GM19468 (cell line): ENCODE data around the gene PSMG3.
"Not testable (repeated sequence)": the region's sequence is repeated elsewhere in the genome, so short reads cannot be mapped to it uniquely, and the experiment has no call there.

Experiments used
- ATAC-seq: cut with Tn5 transposase; IDR thresholded peaks from one replicate; pipeline ENCODE4 v1.9.1; 2021; ENCODE audit warnings: mild to moderate bottlenecking, moderate library complexity, moderate number of reproducible peaks; ENCODE audit not compliant: unreplicated experiment; ENCODE audit errors: extremely low read depth

PSMG3 gene

DNA sequence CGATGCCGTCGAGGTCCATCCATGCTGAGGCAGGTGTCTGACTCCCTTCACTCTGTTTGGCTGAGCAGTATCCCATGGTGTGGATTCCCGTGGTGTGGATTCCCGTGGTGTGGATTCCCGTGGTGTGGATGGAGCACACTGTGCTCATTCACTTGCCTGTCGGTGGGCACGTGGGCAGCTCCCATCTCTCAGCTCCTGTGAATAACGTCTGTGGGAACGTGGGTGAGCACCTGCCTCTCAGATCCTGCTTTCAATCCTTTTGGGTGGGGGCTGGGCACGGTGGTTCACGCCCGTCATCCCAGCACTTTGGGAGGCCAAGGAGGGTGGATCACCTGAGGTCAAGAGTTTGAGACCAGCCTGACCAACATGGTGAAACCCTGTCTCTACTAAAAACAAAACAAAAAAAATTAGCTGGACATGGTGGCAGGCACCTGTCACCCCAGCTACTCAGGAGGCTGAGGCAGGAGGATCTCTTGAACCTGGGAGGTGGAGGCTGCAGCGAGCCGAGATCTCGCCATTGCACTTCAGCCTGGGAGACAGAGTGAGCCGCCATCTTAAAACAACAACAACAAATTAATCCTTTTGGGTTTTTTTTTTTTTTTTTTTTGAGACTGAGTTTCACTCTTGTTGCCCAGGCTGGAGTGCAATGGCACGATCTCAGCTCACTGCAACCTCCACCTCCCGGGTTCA is 13.6 kb upstream of the PSMG3 start:
- not testable (repeated sequence) for ATAC-seq

DNA sequence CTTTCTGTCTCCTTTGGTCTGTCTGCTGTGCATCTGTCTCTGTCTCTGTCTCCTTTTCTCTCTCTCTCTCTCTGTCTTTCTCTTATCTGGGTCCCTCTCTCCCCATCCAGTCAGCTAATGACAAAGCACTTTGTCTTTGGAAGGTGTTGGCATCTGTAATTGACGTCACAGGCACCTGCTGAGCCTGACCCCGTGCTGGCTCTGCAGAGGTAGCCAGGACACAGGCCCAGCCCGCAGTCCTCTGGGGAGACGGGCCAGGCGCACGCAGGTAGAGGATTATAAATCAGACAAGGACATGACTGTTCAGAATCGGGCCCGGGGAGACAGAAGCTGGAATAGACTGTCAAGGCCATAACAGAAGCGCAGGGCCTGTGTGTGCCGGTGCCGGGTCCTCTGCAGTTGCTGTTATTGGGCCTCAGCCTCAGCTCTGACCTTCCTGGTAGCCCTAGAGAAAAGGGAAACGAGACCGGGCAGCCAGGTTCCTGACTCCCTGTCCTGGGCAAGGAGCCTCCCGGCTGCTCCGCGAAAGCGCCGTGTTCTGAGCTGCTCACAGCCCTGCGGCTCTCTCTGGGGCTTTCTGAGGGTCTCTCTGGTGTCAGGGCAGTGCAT is 10.7 kb upstream of the PSMG3 start:
- ATAC-seq: no peak

DNA sequence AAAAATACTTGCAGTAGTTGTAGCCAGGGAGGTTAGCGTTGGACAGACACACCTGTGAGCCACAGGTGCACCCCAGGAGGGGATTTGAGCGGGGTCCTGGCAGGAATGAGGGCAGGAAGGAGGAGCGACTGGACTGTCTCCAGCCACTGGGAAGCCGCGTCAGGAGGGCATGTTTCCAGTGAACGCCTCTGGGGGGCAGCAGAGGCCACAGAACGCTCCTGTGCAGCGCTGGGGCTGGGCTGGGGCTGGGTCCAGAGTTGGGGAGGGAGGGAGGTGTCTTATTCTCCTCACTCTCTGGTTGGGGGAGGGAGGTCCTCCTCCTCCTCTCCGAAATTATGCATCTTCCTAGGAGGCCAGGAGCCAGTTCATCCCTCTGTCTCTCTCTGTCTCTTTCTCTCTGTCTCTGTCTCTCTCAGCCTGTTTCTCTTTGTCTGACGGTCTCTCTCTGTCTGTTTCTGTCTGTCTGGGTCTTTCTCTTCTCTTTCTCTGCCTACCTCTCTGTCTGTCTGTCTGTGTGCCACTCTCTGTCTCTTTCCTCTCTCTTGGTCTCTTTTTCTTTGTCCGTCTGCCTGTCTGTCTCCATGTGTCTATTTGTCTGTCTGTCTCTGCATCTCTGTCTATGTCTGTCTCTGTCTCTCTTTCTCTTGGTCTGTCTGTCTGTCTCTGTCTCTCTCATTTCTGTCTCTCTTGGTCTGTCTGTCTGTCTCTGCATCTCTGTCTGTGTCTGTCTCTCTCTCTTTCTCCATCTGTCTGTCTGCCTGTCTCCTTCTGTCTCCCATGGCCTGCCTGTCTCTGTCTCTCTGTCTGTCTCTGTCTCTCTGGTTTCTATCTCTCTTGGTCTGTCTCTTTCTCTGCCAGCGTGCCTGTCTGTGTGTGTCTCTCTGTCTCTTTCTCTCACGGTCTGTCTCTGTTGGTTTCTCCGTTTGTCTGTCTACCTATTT is 9.9 kb upstream of the PSMG3 start:
- ATAC-seq: no peak

DNA sequence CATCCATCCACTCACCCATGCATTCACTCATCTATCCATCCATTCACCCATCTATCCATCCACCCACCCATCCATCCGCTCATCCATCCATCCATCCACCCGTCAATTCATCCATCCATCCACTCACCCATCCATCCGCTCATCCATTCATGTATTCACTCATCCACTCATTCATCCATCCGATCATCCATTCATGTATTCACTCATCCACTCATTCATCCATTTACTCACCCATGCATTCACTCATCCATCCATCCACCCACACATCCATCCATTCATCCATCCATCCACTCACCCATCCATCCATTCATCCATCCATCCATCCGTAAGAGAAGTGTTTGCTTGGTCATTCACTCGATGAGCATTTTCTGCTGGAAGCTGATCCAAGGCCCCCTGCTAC is 8.7 kb upstream of the PSMG3 start:
- ATAC-seq: no peak

DNA sequence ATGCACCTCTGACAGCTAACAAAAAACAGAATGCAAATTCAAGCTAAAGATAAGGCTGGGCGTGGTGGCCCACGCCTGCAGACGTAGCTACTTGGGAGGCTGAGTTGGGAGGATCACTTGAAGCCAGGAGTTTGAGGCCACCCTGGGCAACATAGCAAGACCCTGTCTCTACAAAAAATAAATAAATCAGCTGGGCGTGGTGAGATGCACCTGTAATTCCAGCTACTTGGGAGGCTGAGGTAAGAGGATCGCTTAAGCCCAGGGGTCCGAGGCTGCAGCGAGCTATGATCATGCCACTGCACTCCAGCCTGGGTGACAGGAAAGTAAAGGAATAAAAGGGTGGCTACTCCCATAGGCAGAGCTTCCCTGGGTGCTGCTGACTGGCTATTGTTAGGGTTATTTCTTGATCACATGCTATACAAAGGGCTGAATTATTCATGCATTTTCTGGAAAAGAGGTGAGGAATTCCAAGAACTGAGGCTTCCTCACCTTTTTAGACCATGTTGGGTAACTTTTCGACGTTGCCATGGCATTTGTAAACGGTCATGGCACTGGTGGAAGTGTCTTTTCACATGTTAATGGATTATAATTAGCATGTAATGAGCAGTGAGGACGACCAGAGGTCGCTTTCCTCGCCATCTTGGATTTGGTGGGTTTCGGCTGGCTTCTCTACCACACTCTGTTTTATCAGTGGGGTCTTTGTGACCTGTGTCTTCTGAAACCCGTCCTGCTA is 6.9 kb upstream of the PSMG3 start:
- no peak for ATAC-seq

DNA sequence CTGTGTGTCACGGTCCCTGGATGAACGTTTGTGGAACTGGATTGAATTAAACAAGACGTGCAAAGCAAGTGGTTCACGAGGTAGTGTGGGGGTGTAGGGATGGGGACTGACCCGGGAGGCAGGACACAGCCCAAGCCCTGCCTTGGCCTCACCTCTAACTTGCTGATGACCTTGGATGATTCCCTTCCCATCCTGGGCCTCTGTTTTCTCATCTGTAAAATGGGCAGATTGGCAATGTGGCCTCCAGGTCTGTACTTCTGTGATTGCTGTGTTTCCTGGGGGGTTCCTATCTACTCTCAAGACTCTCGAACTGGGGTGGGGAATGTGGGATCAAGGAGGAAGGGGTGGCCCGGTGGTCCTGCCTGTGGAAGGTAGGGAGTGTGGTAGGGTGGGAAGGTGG is 6.0 kb upstream of the PSMG3 start:
- no peak for ATAC-seq

DNA sequence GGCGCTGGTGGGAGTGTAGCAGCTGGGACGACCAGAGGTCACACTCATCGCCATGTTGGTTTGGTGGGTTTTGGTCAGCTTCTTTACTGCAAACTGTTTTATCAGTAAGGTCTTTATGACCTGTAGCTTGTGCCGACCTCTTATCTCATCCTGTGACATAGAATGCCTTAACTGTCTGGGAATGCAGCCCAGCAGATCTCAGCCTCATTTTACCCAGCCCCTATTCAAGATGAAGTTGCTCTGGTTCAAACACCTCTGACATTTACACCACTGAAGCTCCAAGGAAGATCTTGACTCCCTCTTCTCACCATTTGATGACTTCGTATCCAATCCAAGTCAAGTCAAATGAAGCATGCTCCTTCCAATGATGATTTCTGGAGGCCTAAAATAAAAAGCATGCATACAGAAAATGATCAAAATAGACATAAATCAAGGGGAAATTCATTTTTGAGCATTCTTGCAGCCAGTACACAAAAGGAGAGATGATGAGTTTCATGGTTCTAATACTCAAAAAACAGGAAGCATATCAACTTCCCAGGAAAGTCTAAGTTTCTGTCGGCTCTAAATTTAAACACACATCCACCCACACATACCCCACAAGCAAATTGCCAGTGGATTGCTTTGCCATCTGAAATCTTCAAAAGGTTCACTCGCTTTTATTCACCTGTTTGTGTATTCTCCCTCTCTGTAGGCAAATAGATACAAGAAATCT is 2.4 kb upstream of the PSMG3 start:
- no peak for ATAC-seq

DNA sequence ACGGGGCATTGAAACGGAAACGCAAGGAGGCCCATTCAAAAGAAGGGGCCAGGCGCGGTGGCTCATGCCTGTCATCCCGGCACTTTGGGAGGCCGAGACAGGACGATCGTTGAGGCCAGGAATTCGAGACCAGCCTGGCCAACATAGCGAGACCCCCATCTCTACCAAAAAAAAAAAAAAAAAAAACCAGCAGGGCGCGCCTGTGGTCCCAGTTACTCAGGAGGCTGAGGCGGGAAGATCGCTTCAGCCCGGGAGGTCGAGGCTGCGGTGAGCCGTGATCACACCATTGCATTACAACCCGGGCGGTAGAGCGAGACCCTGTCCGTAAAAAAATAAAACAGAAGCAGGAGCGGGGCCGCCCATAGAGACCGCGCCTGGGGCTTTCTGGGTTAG is 396 bp downstream of the PSMG3 start:
- no peak for ATAC-seq

DNA sequence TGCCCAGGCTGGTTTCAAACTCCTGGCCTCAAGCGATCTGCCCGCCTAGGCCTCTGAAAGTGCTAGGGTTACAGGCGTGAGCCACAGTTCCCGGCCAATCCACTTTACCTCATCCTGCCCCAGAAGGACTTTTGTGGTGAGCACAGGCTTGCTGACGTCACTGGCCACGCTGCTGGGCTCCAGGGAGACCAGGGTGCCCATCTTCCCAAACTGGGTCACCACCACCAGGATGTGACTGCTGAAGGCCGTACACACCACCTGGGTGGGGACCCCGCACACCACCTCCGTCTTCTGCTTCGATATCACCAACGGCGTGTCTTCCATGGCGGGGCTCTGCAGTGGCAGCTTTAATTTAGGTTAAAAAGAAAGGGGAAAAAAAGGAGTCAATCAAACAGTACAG is 816 bp downstream of the PSMG3 start:
- ATAC-seq: no peak

DNA sequence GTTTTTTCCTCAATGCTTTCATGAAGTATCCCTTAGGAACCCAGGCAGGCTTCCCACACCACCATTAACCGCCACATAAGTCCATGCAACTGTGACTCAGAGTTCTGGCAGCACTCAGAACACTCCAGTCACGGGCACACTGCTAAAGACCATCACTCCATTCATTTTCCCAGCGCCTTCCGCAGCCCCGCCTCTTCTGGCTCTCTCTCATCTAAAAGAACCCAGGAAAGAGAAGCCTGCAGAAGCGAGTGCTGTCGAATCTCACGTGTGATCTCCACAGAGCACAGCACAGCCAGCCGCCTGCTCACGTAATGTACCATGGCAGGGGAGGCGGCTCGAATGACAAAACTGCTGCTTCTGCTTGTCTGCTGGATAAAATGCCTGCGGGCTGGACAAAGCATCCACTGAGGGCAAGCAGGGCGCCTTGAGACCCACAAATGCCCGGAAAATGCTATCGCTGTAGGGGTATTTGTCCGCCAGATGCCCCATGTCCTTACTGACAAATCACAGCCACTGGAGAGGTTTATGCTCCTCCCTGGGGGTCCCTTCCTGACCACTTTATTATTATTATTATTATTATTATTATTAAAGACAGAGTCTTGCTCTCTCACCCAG is 1.8 kb downstream of the PSMG3 start:
- ATAC-seq: no peak

DNA sequence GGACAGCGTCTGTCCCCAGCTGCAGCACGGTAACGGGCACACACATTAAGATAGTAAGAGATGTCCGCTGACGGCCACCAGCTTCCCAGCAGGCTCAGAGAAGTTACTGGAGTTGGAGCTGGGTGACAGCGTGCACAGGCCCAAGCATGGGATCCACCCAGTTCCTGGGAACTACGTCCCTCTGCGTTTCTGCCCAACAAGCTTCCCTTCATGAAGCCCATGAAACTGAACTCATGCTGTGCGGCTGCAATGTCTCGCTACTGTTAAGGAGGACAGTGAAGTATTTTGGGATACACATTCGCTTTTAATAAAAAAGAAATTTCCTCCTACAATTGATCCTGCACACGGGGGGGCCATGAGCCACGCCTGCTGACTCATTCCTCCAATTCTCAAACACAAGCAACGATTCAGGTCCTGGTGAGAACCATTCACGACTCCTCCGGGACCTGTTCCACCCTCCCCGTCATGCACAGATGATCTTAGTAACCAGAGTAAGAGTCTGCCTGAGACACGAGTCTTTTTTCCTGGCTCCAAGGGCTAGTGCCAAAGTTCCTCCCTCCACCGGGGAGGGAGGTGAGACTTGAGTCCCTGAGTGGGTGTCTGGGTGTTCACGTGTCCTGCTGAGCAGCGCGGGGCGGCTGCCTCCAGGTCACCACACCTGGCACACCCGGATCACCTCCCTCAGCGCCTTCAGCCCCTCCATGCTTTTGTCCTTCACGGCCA is 2.6 kb downstream of the PSMG3 start:
- no peak for ATAC-seq

DNA sequence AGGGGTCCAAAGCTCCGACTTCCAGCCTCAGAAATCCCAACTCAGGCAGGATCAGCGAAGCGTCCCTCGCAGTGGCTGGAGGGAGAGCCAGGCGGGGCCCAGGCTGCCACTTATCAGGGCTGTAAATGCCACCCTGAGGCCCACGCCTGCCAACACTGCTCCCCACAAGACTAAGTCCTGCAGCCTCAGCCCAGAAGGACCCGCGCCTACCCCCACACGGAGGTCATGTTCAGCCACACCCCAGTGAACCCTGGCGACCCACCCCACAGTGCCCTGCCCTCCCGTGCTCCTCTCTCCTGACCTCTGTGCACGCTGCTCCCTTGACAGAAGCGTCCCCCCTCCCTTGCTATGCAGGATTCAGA is 3.2 kb downstream of the PSMG3 start:
- ATAC-seq: no peak

DNA sequence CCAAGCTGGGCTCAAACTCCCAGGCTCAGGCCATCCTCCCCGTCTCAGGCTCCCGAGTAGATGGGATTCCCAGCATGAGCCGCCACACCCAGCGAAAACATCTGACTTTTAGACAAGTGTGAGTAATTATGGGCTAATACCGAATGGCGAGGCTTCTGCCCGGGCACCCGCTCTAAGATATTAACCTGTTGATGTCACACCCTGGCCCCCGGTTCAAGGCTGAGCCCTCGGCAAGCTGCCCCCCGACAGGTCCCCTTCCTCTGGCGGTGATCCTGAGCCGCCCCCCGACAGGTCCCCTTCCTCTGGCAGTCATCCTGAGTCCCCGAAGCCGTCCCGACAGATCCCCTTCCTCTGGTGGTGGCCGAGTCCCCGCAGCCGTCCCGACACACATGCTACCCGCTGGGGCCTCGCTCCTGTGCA is 5.2 kb downstream of the PSMG3 start:
- no peak for ATAC-seq

DNA sequence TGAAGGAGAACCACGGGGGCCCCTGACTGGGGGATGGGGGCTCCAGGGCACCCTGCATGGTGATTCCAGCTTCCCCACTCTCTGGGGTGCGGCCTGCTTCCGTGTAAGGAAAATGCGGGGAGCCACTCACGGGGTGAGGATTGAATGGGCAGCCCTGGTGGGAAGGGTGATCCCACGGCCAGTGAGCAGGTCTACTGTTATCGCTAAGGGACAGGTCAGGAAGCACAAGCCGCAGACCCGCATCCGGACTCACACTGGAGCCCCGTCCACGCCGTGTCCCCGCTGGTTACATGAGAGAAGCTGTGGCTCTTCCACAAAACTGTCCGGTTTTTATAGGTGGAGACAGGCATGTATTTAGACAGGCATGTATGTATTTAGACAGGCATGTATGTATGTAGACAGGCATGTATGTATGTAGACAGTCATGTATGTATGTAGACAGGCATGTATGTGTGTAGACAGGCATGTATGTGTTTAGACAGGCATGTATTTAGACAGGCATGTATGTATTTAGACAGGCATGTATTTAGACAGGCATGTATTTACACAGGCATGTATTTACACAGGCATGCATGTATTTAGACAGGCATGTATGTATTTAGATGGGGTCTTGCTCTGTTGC is 5.7 kb downstream of the PSMG3 start:
- no peak for ATAC-seq

DNA sequence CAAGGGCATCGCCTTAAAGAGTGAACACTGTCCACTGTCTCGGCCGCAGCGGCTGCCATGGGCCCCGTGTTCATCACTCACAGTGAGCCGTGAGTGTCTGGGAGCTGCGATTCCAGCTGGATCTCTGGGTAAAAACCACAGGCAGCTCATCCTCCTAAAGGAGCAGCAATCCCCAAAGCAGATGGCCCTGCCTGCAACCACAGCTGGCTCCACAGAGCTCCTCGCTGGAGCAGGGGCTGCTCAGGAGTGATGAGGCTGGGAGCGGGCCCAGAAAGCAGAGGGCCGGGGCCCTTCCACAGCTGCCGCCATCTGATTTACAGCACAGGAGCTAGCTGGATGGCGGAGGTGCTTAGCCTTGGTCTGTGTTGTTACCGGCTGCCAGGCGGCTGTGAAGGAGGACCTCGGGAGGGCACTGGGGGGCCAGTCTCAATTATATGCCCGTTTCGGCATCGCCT is 7.2 kb downstream of the PSMG3 start:
- no peak for ATAC-seq

DNA sequence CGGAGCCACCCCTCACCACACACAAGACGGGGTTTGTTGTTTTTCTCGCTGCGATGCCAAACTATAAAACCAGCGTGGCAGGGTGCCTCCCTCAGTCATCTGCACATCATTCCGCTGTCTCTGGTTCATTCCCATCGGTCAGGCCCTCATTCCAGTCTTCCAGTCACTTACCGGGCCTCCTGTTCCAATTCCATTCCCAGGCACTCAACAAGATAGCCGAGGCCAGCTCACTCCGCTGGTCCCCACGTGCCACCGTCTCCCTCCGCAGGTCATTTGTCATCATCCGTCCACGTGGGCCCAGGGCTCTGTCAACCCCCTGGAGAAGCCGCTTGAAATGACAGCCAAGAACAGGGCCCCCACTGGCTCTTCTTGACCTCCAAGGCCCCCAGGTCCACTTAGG is 7.7 kb downstream of the PSMG3 start:
- ATAC-seq: no peak

DNA sequence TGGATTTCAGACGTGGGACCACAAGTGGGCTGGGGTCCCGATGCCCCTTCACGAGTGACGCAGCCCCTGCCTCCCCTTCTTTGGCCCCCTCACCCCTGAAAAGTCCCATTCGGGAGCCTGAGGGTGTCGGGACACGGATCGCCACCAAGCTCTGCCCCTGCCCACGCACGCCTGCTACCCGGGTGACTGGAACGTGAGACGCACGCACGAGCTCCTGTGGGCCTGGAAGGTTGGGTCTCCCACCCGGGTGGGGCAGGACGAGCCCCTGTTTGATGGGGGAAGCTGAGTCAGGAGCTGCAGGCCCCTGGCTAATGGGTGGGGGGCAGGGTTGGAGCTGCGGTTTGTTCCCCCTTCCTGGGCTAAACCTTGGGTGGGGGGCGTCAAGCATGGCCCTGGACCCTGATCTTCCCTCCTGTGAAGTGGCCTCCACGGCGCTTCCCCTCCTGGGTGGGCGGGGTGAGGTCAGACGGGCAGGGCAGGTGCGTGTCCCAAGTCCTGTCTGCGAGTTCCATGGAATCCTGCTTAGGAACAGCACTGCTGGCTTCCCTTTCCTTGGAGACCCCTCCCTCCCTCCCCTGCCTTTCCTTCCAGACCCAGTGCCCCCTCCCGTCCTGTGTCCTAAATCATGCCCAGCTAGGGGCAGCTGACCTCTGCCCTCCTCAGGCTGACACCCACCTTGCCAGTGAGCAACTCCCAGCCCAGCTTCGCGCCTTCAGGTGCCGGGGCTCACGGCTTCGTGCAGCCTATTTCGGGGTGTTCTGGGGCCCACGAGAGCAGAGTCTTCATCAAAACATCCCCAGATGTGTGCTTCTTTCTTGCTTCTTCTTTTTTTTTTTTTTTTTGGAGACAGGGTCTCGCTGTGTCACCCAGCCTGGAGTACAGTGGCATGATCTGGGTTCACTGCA is 8.5 kb downstream of the PSMG3 start:
- ATAC-seq: no peak
